IMR-90 (cell line): ENCODE measurements around the gene AGBL5. TPM values are rescaled to one million over a fixed set of nuclear protein-coding genes. Genes with fewer than 3 reads are reported as not detected.

Experiments
- ATAC-seq: fragments of 200-7000 bp; cut with Tn5 transposase; 2 replicates; pipeline ENCODE4 v1.9.1; 2020; ENCODE audit warnings: low read depth, mild to moderate bottlenecking, moderate library complexity
- BruUV-seq: library from RNA; stranded (reverse); fragments of 400-500 nt; replicated peaks from 2 replicates; lab custom pipeline; 2021; lab: Mats Ljungman, UMichigan
- CTCF ChIA-PET: fragments of 300-600 bp; formaldehyde crosslinking; extraction: SDS; loops from one replicate; lab custom pipeline; 2021; ENCODE audit warnings: antibody characterized with exemption; lab: Yijun Ruan, JAX
- POLR2A ChIA-PET: fragments of 300-600 bp; sonication (Branson Sonifier 250); formaldehyde crosslinking; loops from one replicate; lab custom pipeline; 2022; ENCODE audit warnings: antibody characterized with exemption; ENCODE audit not compliant: unreplicated experiment; lab: Charles Lee
- DNase-seq: peaks from one replicate; pipeline ENCODE4 v3.0.0; 2013
- H2AFZ ChIP-seq: replicated peaks from 2 replicates; pipeline ENCODE3; 2013; ENCODE audit warnings: low read length, mild to moderate bottlenecking; ENCODE audit not compliant: poor library complexity
- H2AK5ac ChIP-seq: 2 replicates; pipeline ENCODE4 v1.6.1; 2013; ENCODE audit warnings: low read depth, low read length, inconsistent platforms
- H2AK9ac ChIP-seq: replicated peaks from 2 replicates; pipeline ENCODE3; 2013; ENCODE audit warnings: mild to moderate bottlenecking, low read depth, low read length, moderate library complexity; ENCODE audit not compliant: poor library complexity
- H2BK120ac ChIP-seq: 2 replicates; pipeline ENCODE4 v1.6.1; 2013; ENCODE audit warnings: low read depth, low read length, inconsistent platforms
- H2BK15ac ChIP-seq: 3 replicates; pipeline ENCODE4 v1.6.1; 2013; ENCODE audit warnings: low read depth, low read length, inconsistent platforms
- H2BK20ac ChIP-seq: 2 replicates; pipeline ENCODE4 v1.6.1; 2013; ENCODE audit warnings: low read depth, mild to moderate bottlenecking, inconsistent platforms, low read length, moderate library complexity
- H2BK5ac ChIP-seq: 2 replicates; pipeline ENCODE4 v1.6.1; 2013; ENCODE audit warnings: mild to moderate bottlenecking, low read depth, low read length, inconsistent platforms; ENCODE audit not compliant: poor library complexity, severe bottlenecking
- H3K14ac ChIP-seq: replicated peaks from 2 replicates; pipeline ENCODE4 v1.6.1; 2013; ENCODE audit warnings: low read depth, low read length, inconsistent platforms
- H3K18ac ChIP-seq: 2 replicates; pipeline ENCODE4 v1.6.1; 2013; ENCODE audit warnings: low read depth, low read length, control low read depth
- H3K23ac ChIP-seq: 2 replicates; pipeline ENCODE4 v1.6.1; 2013; ENCODE audit warnings: low read depth, low read length, inconsistent platforms
- H3K27ac ChIP-seq: 2 replicates; pipeline ENCODE4 v1.5.1; 2013; ENCODE audit warnings: mild to moderate bottlenecking, control low read depth, low read length; ENCODE audit not compliant: insufficient read depth
- H3K27me3 ChIP-seq: 2 replicates; pipeline ENCODE4 v1.6.1; 2013; ENCODE audit warnings: low read length; ENCODE audit not compliant: control insufficient read depth, insufficient read depth
- H3K36me3 ChIP-seq: 2 replicates; pipeline ENCODE4 v1.6.1; 2013; ENCODE audit warnings: low read length, mixed read lengths; ENCODE audit not compliant: control insufficient read depth, insufficient read depth
- H3K4ac ChIP-seq: 2 replicates; pipeline ENCODE4 v1.6.1; 2013; ENCODE audit warnings: low read depth, low read length, inconsistent platforms
- H3K4me1 ChIP-seq: 2 replicates; pipeline ENCODE4 v1.6.1; 2013; ENCODE audit warnings: low read length, mixed read lengths; ENCODE audit not compliant: control insufficient read depth, insufficient read depth
- H3K4me2 ChIP-seq: 2 replicates; pipeline ENCODE4 v1.6.1; 2013; ENCODE audit warnings: low read depth, mild to moderate bottlenecking, control low read depth, low read length, moderate library complexity
- H3K4me3 ChIP-seq: 2 replicates; pipeline ENCODE4 v1.5.1; 2013; ENCODE audit warnings: low read depth, mild to moderate bottlenecking, control low read depth, low read length, moderate library complexity; ENCODE audit not compliant: insufficient read depth
- H3K56ac ChIP-seq: 2 replicates; pipeline ENCODE4 v1.6.1; 2013; ENCODE audit warnings: low read length, inconsistent platforms; ENCODE audit not compliant: insufficient read depth; ENCODE audit errors: extremely low read depth
- H3K79me1 ChIP-seq, 2 experiments: 2 replicates each; pipeline ENCODE4 v1.6.1; 2013; ENCODE audit warnings: low read length in 2 of 2, inconsistent platforms in 1 of 2, low read depth in 1 of 2
- H3K9ac ChIP-seq: 2 replicates; pipeline ENCODE4 v1.6.1; 2013; ENCODE audit warnings: low read depth, low read length, control low read depth
- H3K9me1 ChIP-seq: 2 replicates; pipeline ENCODE4 v1.6.1; 2013; ENCODE audit warnings: low read length, inconsistent platforms; ENCODE audit not compliant: insufficient read depth
- H3K9me3 ChIP-seq: 2 replicates; pipeline ENCODE4 v1.6.1; 2013; ENCODE audit warnings: low read length; ENCODE audit not compliant: control insufficient read depth, insufficient read depth
- H4K20me1 ChIP-seq: 2 replicates; pipeline ENCODE4 v1.6.1; 2013; ENCODE audit warnings: low read length, inconsistent platforms; ENCODE audit not compliant: insufficient read depth
- H4K5ac ChIP-seq: 2 replicates; pipeline ENCODE4 v1.6.1; 2013; ENCODE audit warnings: mild to moderate bottlenecking, low read depth, low read length, control low read depth
- H4K8ac ChIP-seq, 2 experiments: 2 replicates each; pipeline ENCODE4 v1.6.1; 2013; ENCODE audit warnings: low read depth in 2 of 2, low read length in 2 of 2, control low read depth in 1 of 2, inconsistent platforms in 1 of 2
- H4K91ac ChIP-seq: 2 replicates; pipeline ENCODE4 v1.6.1; 2013; ENCODE audit warnings: low read depth, low read length, inconsistent platforms; ENCODE audit not compliant: insufficient read depth
- BHLHE40 ChIP-seq: fragments of 150-350 bp; IDR thresholded peaks from 2 replicates; pipeline ENCODE4 v1.6.1; 2016; ENCODE audit warnings: mild to moderate bottlenecking, low read depth, low read length
- CEBPB ChIP-seq: IDR thresholded peaks from 2 replicates; pipeline ENCODE4 v1.6.1; 2012; ENCODE audit warnings: low read depth, low read length, improper control_type of control experiment
- CHD1 ChIP-seq: IDR thresholded peaks from 2 replicates; pipeline ENCODE4 v1.6.1; 2012; ENCODE audit warnings: low read depth, low read length, improper control_type of control experiment
- CTCF ChIP-seq: conservative IDR thresholded peaks from 2 replicates; pipeline ENCODE4 v1.5.1; 2012; ENCODE audit warnings: mild to moderate bottlenecking, low read depth, low read length, improper control_type of control experiment
- ELK1 ChIP-seq: fragments of 150-350 bp; IDR thresholded peaks from 2 replicates; pipeline ENCODE4 v1.6.1; 2016; ENCODE audit warnings: low read depth, mild to moderate bottlenecking, low read length, moderate library complexity, borderline replicate concordance
- FOS ChIP-seq: fragments of 150-350 bp; IDR thresholded peaks from 2 replicates; pipeline ENCODE4 v1.6.1; 2016; ENCODE audit warnings: low read depth, low read length
- MAFK ChIP-seq: IDR thresholded peaks from 2 replicates; pipeline ENCODE4 v1.6.1; 2012; ENCODE audit warnings: low read depth, low read length, improper control_type of control experiment
- MAZ ChIP-seq: IDR thresholded peaks from 2 replicates; pipeline ENCODE4 v1.6.1; 2012; ENCODE audit warnings: low read depth, mild to moderate bottlenecking, low read length, improper control_type of control experiment, moderate library complexity, borderline replicate concordance
- RCOR1 ChIP-seq: IDR thresholded peaks from 2 replicates; pipeline ENCODE4 v1.6.1; 2012; ENCODE audit warnings: mild to moderate bottlenecking, low read length, improper control_type of control experiment; ENCODE audit not compliant: insufficient replicate concordance
- RFX5 ChIP-seq: IDR thresholded peaks from 2 replicates; pipeline ENCODE4 v1.8.0; 2012; ENCODE audit warnings: low read depth, mild to moderate bottlenecking, low read length, moderate library complexity
- WGBS, 2 experiments: methylation state at CpG; one replicate each; pipeline versions ENCODE4 v1.1.5 to v1.1.7; 2013; ENCODE audit warnings: missing lambda C conversion rate in 2 of 2; ENCODE audit not compliant: insufficient read length in 1 of 2; ENCODE audit errors: extremely low coverage in 2 of 2; 5-methylcytosine and 5-hydroxymethylcytosine counted together
- dilution Hi-C: fragments of 300-500 bp; cut with HindIII; formaldehyde crosslinking; loops from one replicate; pipeline ENCODE4 v1.14.3; 2018; ENCODE audit warnings: low sequenced_read_pairs; ENCODE audit not compliant: unreplicated experiment
- in situ Hi-C: fragments of 300-500 bp; cut with MboI; formaldehyde crosslinking; loops from 3 replicates; pipeline ENCODE4 v1.14.3; 2019; ENCODE audit warnings: low sequenced_read_pairs, inconsistent platforms, mixed read lengths
- intact Hi-C: fragments of 100-400 bp; cut with micrococcal nuclease; formaldehyde crosslinking; loops from 2 replicates; pipeline ENCODE4 v1.10.0; 2022
- polyA plus RNA-seq, 3 experiments: library from polyadenylated mRNA; depleted of rRNA; stranded (reverse); fragments of >200 nt; gene quantifications; 2 replicates each; pipeline ENCODE4 v1.2.3, GENCODE V29; 2012; ENCODE audit warnings: low replicate concordance in 1 of 3
- total RNA-seq: library from RNA; depleted of rRNA; stranded (reverse); fragments of >200 nt; gene quantifications from 2 replicates; pipeline ENCODE4 v1.2.3, GENCODE V29; 2012

The AGBL5 gene
- total and polyA plus RNA-seq, 2 of the 4 experiments (the other 2 are of a cell fraction) = 19.0 to 26.2 TPM

DNA sequence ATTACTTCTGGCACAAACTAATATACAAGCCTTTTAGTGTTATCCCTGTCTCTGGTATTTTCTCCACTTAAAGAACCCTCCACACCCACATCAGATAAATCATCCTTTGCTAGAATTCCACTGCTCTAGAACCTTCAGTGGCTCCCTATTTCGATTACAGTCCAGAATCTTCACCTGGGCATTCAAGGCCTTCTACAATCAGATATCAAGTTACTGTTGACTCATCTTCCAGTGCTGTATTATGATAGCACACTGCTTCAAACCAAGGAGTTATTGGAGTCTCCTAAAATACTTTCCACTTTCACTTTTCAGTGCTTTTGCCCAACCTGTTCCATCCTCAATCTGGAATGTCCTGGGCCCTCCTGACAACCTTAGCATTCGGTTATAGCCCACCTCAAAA is 64.1 kb downstream of the AGBL5 start:
- WGBS, 2 experiments = 0% methylated on average over 1 of the region's 2 CpGs; no CpG with 5 or more reads in 1 of the 2 experiments
- H4K20me1 ChIP-seq = no peaks in the 10 kb centered on the region; the same call in 1 of the 2 replicates
- no peaks in the 10 kb centered on the region; the same call in 1 of the 2 replicates for H3K9me1 ChIP-seq
- no peak overlapping the region for H3K14ac ChIP-seq
- no peak overlapping the region for H2BK120ac ChIP-seq
- H3K36me3 ChIP-seq = no peaks in the 10 kb centered on the region
- no peak overlapping the region for H3K27ac ChIP-seq
- H3K9me3 ChIP-seq = peaks cover under 1% of the 10 kb centered on the region; the same call in 1 of the 2 replicates
- ChIA-PET CTCF (interaction anchor here (1.4 kb wide), 1 partner anchor 18 kb away, joined by 4 read pairs; no protein-coding TSS in a partner anchor), POLR2A (no interaction called here)
- no peak overlapping the region for H3K4me3 ChIP-seq
- peaks cover 51% of the 10 kb centered on the region for H3K27me3 ChIP-seq
- H3K18ac ChIP-seq = no peak overlapping the region
- no peak overlapping the region for H2BK20ac ChIP-seq
- H2BK15ac ChIP-seq = no peak overlapping the region
- no peak overlapping the region for H3K23ac ChIP-seq
- no peak overlapping the region for H2AK9ac ChIP-seq
- dilution Hi-C loops = no loop called here
- no peak overlapping the region for H2AFZ ChIP-seq
- H2AK5ac ChIP-seq = no peak overlapping the region
- H2BK5ac ChIP-seq = no peak overlapping the region
- H4K8ac ChIP-seq = no peak overlapping the region
- intact Hi-C loops = no loop called here
- H3K4me2 ChIP-seq = no peak overlapping the region
- H3K79me1 ChIP-seq = no peaks in the 10 kb centered on the region
- in situ Hi-C loops = no loop called here
- ATAC-seq (no peak), DNase-seq (peak; percentile 7)
- H4K91ac ChIP-seq = no peak overlapping the region
- H3K4ac ChIP-seq = no peak overlapping the region
- H3K4me1 ChIP-seq = peaks cover 5% of the 10 kb centered on the region
- TF ChIP-seq MAZ (no peak), ELK1 (no peak), CHD1 (no peak), RFX5 (no peak), CTCF (no peak), MAFK (no peak), FOS (no peak), BHLHE40 (no peak), RCOR1 (no peak), CEBPB (no peak)
- no peak overlapping the region for H3K56ac ChIP-seq
- BruUV-seq = no TSS peak
- no peak overlapping the region for H3K9ac ChIP-seq
- H4K5ac ChIP-seq = no peak overlapping the region
